Uterine smooth muscle cell (primary cell): ENCODE results near the gene TARBP1. TPM values are rescaled to one million over a fixed set of nuclear protein-coding genes. Genes with fewer than 3 reads are reported as not detected.

Experiments used
- total RNA-seq: library from RNA; depleted of rRNA; stranded (reverse); fragments of >200 nt; gene quantifications from 2 replicates; pipeline ENCODE4 v1.2.3, GENCODE V29; 2014

The TARBP1 gene
- total RNA-seq = 25.5 and 29.5 TPM in 2 replicates

GRCh38 chr1:234478481-234479309, at the start of gene TARBP1:
Gene TARBP1 (minus strand): TSS chr1:234479179. CDS start chr1:234479103, 76 bp downstream.

GRCh38 chr1:234373064-234373958, 105.7 kb downstream of the TARBP1 start, which contains the start of gene COA6:
Gene COA6 (plus strand): TSS chr1:234373456. CDS start chr1:234373467, 11 bp downstream.

Other genes with a start within 250 kb of the TARBP1 start
- 21.0 and 33.4 TPM in 2 replicates for gene COA6, start 105.7 kb downstream of the TARBP1 start, total RNA-seq
- 75.4 and 143 TPM in 2 replicates for gene IRF2BP2, start 131.0 kb upstream of the TARBP1 start, total RNA-seq